ENCODE results near the gene BCR. TPM values are rescaled to one million over a fixed set of nuclear protein-coding genes. Genes with fewer than 3 reads are reported as not detected.
"Not testable (repeated sequence)": the region's sequence is repeated elsewhere in the genome, so short reads cannot be mapped to it uniquely, and the experiment has no call there.

Gene BCR
- total and polyA plus RNA-seq, 9 donors, result 7.1 to 44.6 (median 35.6) TPM

DNA sequence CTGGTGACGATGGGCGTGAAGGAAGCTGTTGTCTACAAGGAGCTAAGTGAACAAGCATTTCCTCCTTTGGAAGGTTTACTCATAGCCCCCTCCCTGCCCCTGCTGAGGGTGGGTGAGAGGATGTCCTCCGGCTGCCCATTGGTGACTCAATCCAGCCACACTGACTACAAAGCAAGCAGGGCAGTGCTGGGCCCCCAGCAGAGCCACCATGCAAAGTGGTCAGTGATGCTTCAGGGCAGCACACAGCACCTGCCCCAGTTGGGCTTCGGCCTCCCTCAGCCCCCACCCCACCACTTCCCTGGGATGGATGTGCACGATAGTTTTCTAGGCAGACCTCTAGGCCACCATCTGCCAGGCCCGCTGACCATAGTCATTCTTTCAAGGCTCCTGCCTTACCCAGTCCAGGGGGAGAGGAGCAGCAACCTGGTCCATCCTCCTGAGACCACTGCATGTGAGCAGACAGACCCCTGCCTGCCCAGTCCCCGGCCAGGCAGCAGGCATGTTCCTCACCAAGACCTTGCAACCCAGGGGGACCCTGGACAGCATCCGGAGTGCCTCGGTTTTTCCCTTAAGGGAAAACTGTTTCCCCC, 125.1 kb downstream of the BCR start:
- Histone ChIP-seq H3K4me3 (no peak overlapping the region), H3K27ac (peak overlapping the region; percentile 52 to 82), H3K9me3 (no peaks in the 10 kb centered on the region), H3K27me3 (no peaks in the 10 kb centered on the region), H3K36me3 (no peaks in the 10 kb centered on the region), H3K4me1 (ENCODE audit: insufficient read depth) (peaks cover 18% of the 10 kb centered on the region)
- peak in 4 of 5 donors; percentile 31 to 62 (median 46) for DNase-seq
- intact Hi-C loops (cut with DNase I), result loop anchor here in 2 of 4 donors (10.0 kb wide), 2 partner anchors 79 to 229 kb away; no protein-coding TSS in a partner anchor
- WGBS, 3 donors, result 28 to 43% (median 37%) methylated on average over 8 to 9 of the region's 9 CpGs
- TF ChIP-seq, protein P1, sequence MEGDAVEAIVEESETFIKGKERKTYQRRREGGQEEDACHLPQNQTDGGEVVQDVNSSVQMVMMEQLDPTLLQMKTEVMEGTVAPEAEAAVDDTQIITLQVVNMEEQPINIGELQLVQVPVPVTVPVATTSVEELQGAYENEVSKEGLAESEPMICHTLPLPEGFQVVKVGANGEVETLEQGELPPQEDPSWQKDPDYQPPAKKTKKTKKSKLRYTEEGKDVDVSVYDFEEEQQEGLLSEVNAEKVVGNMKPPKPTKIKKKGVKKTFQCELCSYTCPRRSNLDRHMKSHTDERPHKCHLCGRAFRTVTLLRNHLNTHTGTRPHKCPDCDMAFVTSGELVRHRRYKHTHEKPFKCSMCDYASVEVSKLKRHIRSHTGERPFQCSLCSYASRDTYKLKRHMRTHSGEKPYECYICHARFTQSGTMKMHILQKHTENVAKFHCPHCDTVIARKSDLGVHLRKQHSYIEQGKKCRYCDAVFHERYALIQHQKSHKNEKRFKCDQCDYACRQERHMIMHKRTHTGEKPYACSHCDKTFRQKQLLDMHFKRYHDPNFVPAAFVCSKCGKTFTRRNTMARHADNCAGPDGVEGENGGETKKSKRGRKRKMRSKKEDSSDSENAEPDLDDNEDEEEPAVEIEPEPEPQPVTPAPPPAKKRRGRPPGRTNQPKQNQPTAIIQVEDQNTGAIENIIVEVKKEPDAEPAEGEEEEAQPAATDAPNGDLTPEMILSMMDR (IDR thresholded peaks at IDR 0.05), result no peak
- TF ChIP-seq POLR2A (IDR thresholded peaks at IDR 0.05) (no peak), EP300 (IDR thresholded peaks at IDR 0.05) (no peak)

DNA sequence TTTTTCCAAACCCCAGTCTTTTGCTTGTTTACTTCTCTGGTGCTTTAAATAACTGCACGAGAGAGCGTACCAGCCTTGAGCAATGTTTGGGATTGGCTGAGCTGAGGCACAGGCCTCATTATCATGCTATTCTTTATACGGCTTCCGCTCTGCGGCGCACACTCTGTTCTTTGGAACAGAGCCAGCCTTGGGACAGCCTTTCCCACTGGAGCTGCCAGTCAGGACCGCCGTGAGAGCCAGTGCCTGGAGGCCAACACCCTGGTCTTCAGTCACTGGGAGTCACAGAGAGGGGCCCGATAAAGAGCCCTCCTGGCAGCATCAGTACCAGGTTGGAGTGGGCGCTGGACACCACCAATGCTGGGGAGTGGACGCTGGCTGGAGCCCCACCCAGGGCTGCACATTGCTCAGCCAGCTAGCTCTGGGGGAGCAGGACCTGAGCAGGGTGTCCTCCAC, 125.6 kb downstream of the BCR start:
- WGBS, 3 donors, result 15 to 24% (median 20%) methylated on average over 11 of the region's 11 CpGs
- H3K9me3 ChIP-seq, result no peaks in the 10 kb centered on the region
- TF ChIP-seq EP300 (IDR thresholded peaks at IDR 0.05) (peak; percentile 30), POLR2A (IDR thresholded peaks at IDR 0.05) (no peak)
- TF ChIP-seq, protein P1 (IDR thresholded peaks at IDR 0.05), result no peak
- H3K27me3 ChIP-seq, result no peaks in the 10 kb centered on the region
- no peak overlapping the region for H3K4me3 ChIP-seq
- peaks cover 18% of the 10 kb centered on the region for H3K4me1 ChIP-seq (ENCODE audit: insufficient read depth)
- H3K36me3 ChIP-seq, result no peaks in the 10 kb centered on the region
- peak overlapping the region; percentile 52 to 82 for H3K27ac ChIP-seq
- intact Hi-C loops (cut with DNase I), result loop anchor here in 2 of 4 donors (10.0 kb wide), 2 partner anchors 79 to 229 kb away; no protein-coding TSS in a partner anchor
- peak; percentile 78 to 90 (median 89) for DNase-seq

DNA sequence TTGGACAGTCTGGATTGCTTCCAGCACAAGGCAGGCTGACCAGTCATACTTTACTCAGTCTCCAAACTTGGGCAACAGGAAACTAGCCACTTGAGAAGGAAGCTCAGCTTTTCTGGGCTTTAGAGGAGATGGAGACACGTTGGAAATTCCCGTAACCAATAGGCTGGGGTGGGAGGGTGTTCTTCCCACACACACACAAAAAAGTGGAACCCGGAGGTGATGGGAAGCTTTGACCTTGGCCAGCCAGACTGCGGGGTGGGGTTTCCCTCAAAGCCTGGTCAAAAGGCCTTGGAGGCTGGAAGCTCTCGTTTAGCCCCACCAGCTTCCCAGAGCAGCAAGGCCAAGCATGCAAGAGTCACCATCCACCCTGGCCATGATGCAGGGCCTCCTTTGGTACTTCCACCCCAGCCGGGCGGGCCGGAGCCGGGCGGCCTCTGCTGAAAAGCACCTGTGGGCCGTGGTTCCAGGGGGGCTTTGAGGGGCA, 126.2 kb downstream of the BCR start:
- H3K36me3 ChIP-seq, result no peaks in the 10 kb centered on the region
- intact Hi-C loops (cut with DNase I), result loop anchor here in 2 of 4 donors (10.0 kb wide), 2 partner anchors 78 to 228 kb away; no protein-coding TSS in a partner anchor
- no peak overlapping the region for H3K4me3 ChIP-seq
- H3K27ac ChIP-seq, result peak overlapping the region; percentile 9 to 49
- 52 to 64% (median 60%) methylated on average over 11 of the region's 11 CpGs for WGBS, 3 donors
- H3K27me3 ChIP-seq, result no peaks in the 10 kb centered on the region
- no peaks in the 10 kb centered on the region for H3K9me3 ChIP-seq
- TF ChIP-seq, protein P1 (IDR thresholded peaks at IDR 0.05), result no peak
- TF ChIP-seq POLR2A (IDR thresholded peaks at IDR 0.05), result no peak
- H3K4me1 ChIP-seq (ENCODE audit: insufficient read depth), result peaks cover 18% of the 10 kb centered on the region
- peak; percentile 20 to 58 (median 37) for DNase-seq

DNA sequence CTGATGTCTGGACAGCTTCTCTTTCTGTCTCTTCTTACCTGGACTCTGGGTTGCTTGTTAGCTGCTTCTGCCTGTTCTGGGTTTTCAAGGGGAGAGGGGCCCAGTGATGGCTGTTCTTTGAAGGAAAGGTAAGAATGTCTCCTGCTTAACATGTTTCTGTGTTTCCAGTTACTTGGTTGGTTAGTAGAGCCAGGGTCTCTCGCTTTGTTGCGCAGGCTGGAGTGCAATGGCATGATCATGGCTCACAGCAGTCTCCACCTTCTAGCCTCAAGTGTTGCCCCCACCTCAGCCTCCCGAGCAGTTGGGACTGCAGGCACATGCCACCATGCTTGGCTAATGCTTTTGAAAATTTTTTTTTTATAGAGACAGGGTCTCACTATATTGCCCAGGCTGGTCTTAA, 126.6 kb downstream of the BCR start:
- intact Hi-C loops (cut with DNase I), result loop anchor here in 2 of 4 donors (10.0 kb wide), 2 partner anchors 78 to 228 kb away; no protein-coding TSS in a partner anchor
- Histone ChIP-seq H3K36me3 (no peaks in the 10 kb centered on the region), H3K4me3 (no peak overlapping the region), H3K4me1 (ENCODE audit: insufficient read depth) (peaks cover 19% of the 10 kb centered on the region), H3K9me3 (no peaks in the 10 kb centered on the region), H3K27me3 (no peaks in the 10 kb centered on the region), H3K27ac (peak overlapping the region; percentile 9 to 49)
- DNase-seq, result peak in 4 of 5 donors; percentile 6 to 23 (median 16)
- WGBS, 3 donors, result 90 to 97% (median 94%) methylated on average over 3 of the region's 3 CpGs
- TF ChIP-seq POLR2A (IDR thresholded peaks at IDR 0.05), result no peak
- TF ChIP-seq, protein P1 (IDR thresholded peaks at IDR 0.05), result no peak
- no peak for TF ChIP-seq EP300 (IDR thresholded peaks at IDR 0.05)

- intact Hi-C loops (cut with DNase I), result loop anchor here in 2 of 4 donors (10.0 kb wide), 2 partner anchors 77 to 227 kb away; no protein-coding TSS in a partner anchor
These were observed 127.2 kb downstream of the BCR start for GRCh38 chr22:23307511-23307910.

DNA sequence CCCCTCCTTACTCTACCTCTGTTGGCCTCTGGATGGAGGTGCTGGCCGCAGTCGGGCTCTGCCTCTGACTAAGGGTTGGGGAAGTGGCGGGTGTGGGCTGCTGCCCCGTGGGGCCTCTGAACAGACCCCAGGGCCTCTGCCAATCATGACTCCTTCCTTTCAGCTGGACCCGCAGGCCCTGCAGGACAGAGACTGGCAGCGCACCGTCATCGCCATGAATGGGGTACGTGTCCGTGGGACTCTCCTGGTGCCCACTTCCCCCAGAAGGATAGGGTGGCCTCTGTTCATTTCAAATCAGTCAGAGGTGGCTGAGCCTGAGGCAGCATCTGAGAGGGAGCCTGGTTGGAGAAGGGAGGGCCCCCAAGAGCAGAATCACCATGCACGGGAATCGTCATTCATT, 129.0 kb downstream of the BCR start:
- H3K27me3 ChIP-seq, H3K27ac ChIP-seq, H3K4me3 ChIP-seq, H3K9me3 ChIP-seq, H3K36me3 ChIP-seq: not testable (repeated sequence)
- DNase-seq, result peak in 2 of 5 donors; percentile 12
- intact Hi-C loops (cut with DNase I), result loop anchor here in 2 of 4 donors (10.0 kb wide), 2 partner anchors 76 to 226 kb away; no protein-coding TSS in a partner anchor
- WGBS, 3 donors, result 88 to 91% methylated on average over 9 of the region's 12 CpGs; no CpG with 5 or more reads in 1 of the 3 donors
- peaks cover 20% of the 10 kb centered on the region for H3K4me1 ChIP-seq (ENCODE audit: insufficient read depth)

More at GRCh38 chr22:23307511-23307910, 127.2 kb downstream of the BCR start:
- H3K27ac ChIP-seq, H3K9me3 ChIP-seq, H3K27me3 ChIP-seq, H3K36me3 ChIP-seq, H3K4me3 ChIP-seq: not testable (repeated sequence)
- DNase-seq, result peak; percentile 7 to 25 (median 18)
- WGBS, 3 donors, result 76 to 86% (median 82%) methylated on average over 5 to 9 of the region's 10 CpGs
- H3K4me1 ChIP-seq (ENCODE audit: insufficient read depth), result peaks cover 20% of the 10 kb centered on the region

DNA sequence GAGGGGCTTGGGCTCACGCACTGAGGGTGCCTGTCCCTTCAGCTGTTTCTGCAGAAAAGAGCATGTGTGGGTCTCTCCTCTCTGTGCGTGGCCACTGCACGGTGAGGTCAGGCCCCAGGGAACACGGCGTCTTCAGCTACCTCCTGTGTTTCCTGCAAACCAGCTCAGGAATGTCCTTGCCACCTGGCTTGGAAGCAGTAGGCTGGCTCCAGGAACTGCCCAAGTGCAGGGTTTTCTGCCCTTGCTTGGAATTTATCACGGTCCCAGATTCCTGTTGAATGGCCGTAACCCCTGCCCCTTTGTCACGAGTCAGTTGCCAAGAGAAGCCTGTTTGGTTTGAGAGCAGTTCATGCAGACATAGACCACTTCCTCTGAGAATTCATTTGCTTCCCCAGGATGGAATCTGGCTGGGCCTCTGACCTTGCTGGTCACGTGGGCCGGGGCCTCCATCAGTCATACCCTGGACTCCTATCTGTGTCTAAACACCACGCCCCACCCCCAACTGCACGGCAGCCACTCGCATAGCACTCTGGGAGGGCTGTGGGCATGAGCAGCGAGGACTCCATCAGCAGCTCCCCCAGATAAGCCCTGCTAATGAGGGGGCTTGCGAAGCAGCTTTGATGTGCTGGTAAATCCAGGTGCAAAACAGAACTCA, 130.3 kb downstream of the BCR start:
- not testable (repeated sequence) for H3K27ac ChIP-seq, H3K4me3 ChIP-seq, H3K27me3 ChIP-seq, H3K9me3 ChIP-seq, H3K36me3 ChIP-seq
- WGBS, 3 donors, result 12 to 53% (median 31%) methylated on average over 4 to 5 of the region's 15 CpGs
- peak in 2 of 5 donors; percentile 33 to 41 for DNase-seq
- H3K4me1 ChIP-seq (ENCODE audit: insufficient read depth), result peaks cover 14% of the 10 kb centered on the region
- intact Hi-C loops (cut with DNase I), result loop anchor here in 1 of 4 donors (10.0 kb wide), 1 partner anchor 74 kb away; no protein-coding TSS in a partner anchor
